Lung (tissue), 12 donors: Measurements from ENCODE around the gene ABHD16B. TPM values are rescaled to one million over a fixed set of nuclear protein-coding genes. Genes with fewer than 3 reads are reported as not detected.
A peak's percentile ranks its signal among the peaks of the same experiment; 100 is the strongest.

ENCODE experiments used
- ATAC-seq: fragments of 200-7000 bp; cut with Tn5 transposase; one replicate; pipeline ENCODE4 v1.9.1; 2020; ENCODE audit warnings: moderate number of reproducible peaks; ENCODE audit not compliant: insufficient read depth, low FRiP score
- DNase-seq, 3 donors: peaks; one replicate each; pipeline ENCODE4 v3.0.0-alpha.2; 2013 to 2017
- H3K27ac ChIP-seq, 2 donors: one replicate each; pipeline ENCODE4 v1.5.1; 2013; ENCODE audit warnings: mild to moderate bottlenecking in 2 of 2, moderate library complexity in 2 of 2, control low read depth in 1 of 2, inconsistent platforms in 1 of 2, low read depth in 1 of 2, low read length in 1 of 2
- H3K27me3 ChIP-seq, 3 donors: one replicate each; pipeline ENCODE4 v1.5.1; 2013; ENCODE audit warnings: low read length in 2 of 3; ENCODE audit not compliant: control insufficient read depth in 3 of 3, insufficient read depth in 3 of 3
- H3K36me3 ChIP-seq, 4 donors: one replicate each; pipeline ENCODE4 v1.5.1; 2013; ENCODE audit warnings: low read length in 4 of 4, mild to moderate bottlenecking in 1 of 4, moderate library complexity in 1 of 4; ENCODE audit not compliant: control insufficient read depth in 4 of 4, insufficient read depth in 4 of 4
- H3K4me1 ChIP-seq, 5 donors: one replicate each; pipeline ENCODE4 v1.5.1; 2013; ENCODE audit warnings: low read length in 5 of 5, mild to moderate bottlenecking in 2 of 5, moderate library complexity in 1 of 5; ENCODE audit not compliant: control insufficient read depth in 5 of 5, insufficient read depth in 5 of 5
- H3K4me3 ChIP-seq: one replicate; pipeline ENCODE4 v1.5.1; 2013; ENCODE audit warnings: mild to moderate bottlenecking, control low read depth, moderate library complexity
- H3K9ac ChIP-seq, 2 donors: one replicate each; pipeline ENCODE4 v1.5.1; 2013; ENCODE audit warnings: low read length in 2 of 2, control low read depth in 1 of 2; ENCODE audit not compliant: insufficient read depth in 1 of 2
- H3K9me3 ChIP-seq, 4 donors: one replicate each; pipeline ENCODE4 v1.5.1; 2013; ENCODE audit warnings: low read length in 3 of 4, mild to moderate bottlenecking in 1 of 4, moderate library complexity in 1 of 4; ENCODE audit not compliant: control insufficient read depth in 4 of 4, insufficient read depth in 3 of 4
- CTCF ChIP-seq: IDR thresholded peaks from 2 replicates; pipeline ENCODE4 v1.5.1; 2012; ENCODE audit warnings: mild to moderate bottlenecking; ENCODE audit errors: control extremely low read depth, extremely low read depth
- WGBS, 2 donors: extraction: QIAGEN DNeasy Blood & Tissue Kit; methylation state at CpG; one replicate each; pipeline ENCODE4 v1.1.7; 2013; 5-methylcytosine and 5-hydroxymethylcytosine counted together
- polyA plus RNA-seq, 2 donors: library from polyadenylated mRNA; stranded (reverse); fragments of 200-250 nt; gene quantifications; one replicate each; pipeline ENCODE4 v1.2.1, GENCODE V29; 2013
- total RNA-seq, 2 donors: library from RNA; depleted of rRNA in 1 of 2; stranded (reverse); fragments of >200 nt in 1 of 2; gene quantifications; one replicate each; pipeline ENCODE4 v1.2.1, GENCODE V29; 2014 to 2021
- donor health status: control.
- donor health status: control.
- donor health status: Bipolar disorder and iron deficiency.
- donor health status: healthy.
- donor health status: DM: yes; HTN: yes; CAD: no.

Gene ABHD16B
- total and polyA plus RNA-seq, 4 donors = 0.89 to 1.5 TPM; not detected in 2

GRCh38 chr20:63831646-63831992 lies 29.7 kb upstream of the ABHD16B start:
- 1% methylated on average over 29 to 55 of the region's 55 CpGs for WGBS, 2 donors
- Histone ChIP-seq H3K27ac (peak overlapping the region; percentile 72 to 90), H3K36me3 (no peaks in the 10 kb centered on the region), H3K27me3 (peaks cover 0 to 20% (median 5%) of the 10 kb centered on the region in 3 donors), H3K4me3 (peak overlapping the region; percentile 48), H3K4me1 (peaks cover 4 to 40% (median 14%) of the 10 kb centered on the region in 5 donors), H3K9ac (no peak overlapping the region), H3K9me3 (no peaks in the 10 kb centered on the region)
- no peak for TF ChIP-seq CTCF
- no peak for DNase-seq
- no peak for ATAC-seq

- H3K27ac ChIP-seq = peak overlapping the region; percentile 72 to 90
- peak; percentile 43 to 57 (median 47) for DNase-seq
Observed at GRCh38 chr20:63831993-63832686, 29.2 kb upstream of the ABHD16B start.

GRCh38 chr20:63833776-63834490 lies 27.4 kb upstream of the ABHD16B start:
- peaks cover 0 to 13% (median 5%) of the 10 kb centered on the region in 3 donors for H3K27me3 ChIP-seq
- H3K4me3 ChIP-seq = no peak overlapping the region
- H3K9ac ChIP-seq = no peak overlapping the region
- no peaks in the 10 kb centered on the region for H3K36me3 ChIP-seq
- DNase-seq (no peak), ATAC-seq (no peak)
- peaks cover 0 to 33% (median 19%) of the 10 kb centered on the region in 5 donors for H3K4me1 ChIP-seq
- no peak overlapping the region for H3K27ac ChIP-seq
- WGBS, 2 donors = 76 to 84% methylated on average over 20 of the region's 20 CpGs
- TF ChIP-seq CTCF = no peak
- no peaks in the 10 kb centered on the region for H3K9me3 ChIP-seq

More at GRCh38 chr20:63831993-63832686, 29.2 kb upstream of the ABHD16B start:
- WGBS, 2 donors = 11 to 12% methylated on average over 56 to 76 of the region's 76 CpGs
- no peak overlapping the region for H3K9ac ChIP-seq
- H3K9me3 ChIP-seq = no peaks in the 10 kb centered on the region
- peak; percentile 37 for ATAC-seq
- H3K27me3 ChIP-seq = peaks cover 0 to 19% (median 5%) of the 10 kb centered on the region in 3 donors
- no peak for TF ChIP-seq CTCF
- H3K4me3 ChIP-seq = peak overlapping the region; percentile 48
- peaks cover 4 to 40% (median 18%) of the 10 kb centered on the region in 5 donors for H3K4me1 ChIP-seq
- no peaks in the 10 kb centered on the region for H3K36me3 ChIP-seq
